WTC11 (cell line): Measurements from ENCODE around the gene FGD2. TPM values are rescaled to one million over a fixed set of nuclear protein-coding genes. Genes with fewer than 3 reads are reported as not detected.
A peak's percentile ranks its signal among the peaks of the same experiment; 100 is the strongest.

Source experiments
- ATAC-seq: fragments of 200-7000 bp; cut with Tn5 transposase; 2 replicates; pipeline ENCODE4 v1.10.0; 2021; ENCODE audit warnings: mild to moderate bottlenecking, moderate library complexity
- CTCF ChIA-PET: fragments of 300-600 bp; sonication (Branson Sonifier 250); formaldehyde crosslinking; loops from one replicate; lab custom pipeline; 2021; ENCODE audit warnings: antibody characterized with exemption; lab: Charles Lee
- POLR2A ChIA-PET: fragments of 350-600 bp; sonication (Branson Sonifier 250); formaldehyde crosslinking; loops from one replicate; lab custom pipeline; 2021; ENCODE audit warnings: antibody characterized with exemption; lab: Charles Lee
- DNase-seq: peaks from one replicate; pipeline ENCODE4 v3.0.0; 2021; ENCODE audit warnings: low spot score
- H3K27ac Mint-ChIP-seq: 2 replicates; pipeline ENCODE4 v1.8.0; 2021; ENCODE audit warnings: mixed read lengths
- H3K27me3 Mint-ChIP-seq: 2 replicates; pipeline ENCODE4 v1.8.0; 2021; ENCODE audit warnings: low read depth, mild to moderate bottlenecking, moderate library complexity, mixed read lengths
- H3K36me3 Mint-ChIP-seq: 2 replicates; pipeline ENCODE4 v1.8.0; 2021; ENCODE audit warnings: mixed read lengths
- H3K4me1 Mint-ChIP-seq: 2 replicates; pipeline ENCODE4 v1.8.0; 2022; ENCODE audit warnings: mixed read lengths
- H3K4me3 Mint-ChIP-seq: 2 replicates; pipeline ENCODE4 v1.8.0; 2021; ENCODE audit warnings: mild to moderate bottlenecking, moderate library complexity, mixed read lengths
- H3K9me3 Mint-ChIP-seq: 2 replicates; pipeline ENCODE4 v1.8.0; 2021; ENCODE audit warnings: mixed read lengths
- ATF3 ChIP-seq: sonication (generic); formaldehyde crosslinking; conservative IDR thresholded peaks from 2 replicates; pipeline ENCODE4 v1.8.1; 2022; ENCODE audit warnings: mild to moderate bottlenecking, missing genetic modification reagents
- CBFB ChIP-seq: sonication (generic); formaldehyde crosslinking; IDR thresholded peaks from 2 replicates; pipeline ENCODE4 v1.8.1; 2022; ENCODE audit warnings: mild to moderate bottlenecking, low read depth, missing genetic modification reagents
- CREM ChIP-seq: sonication (generic); formaldehyde crosslinking; IDR thresholded peaks from 2 replicates; pipeline ENCODE4 v1.8.1; 2022; ENCODE audit warnings: mild to moderate bottlenecking, missing genetic modification reagents, moderate library complexity
- ELF4 ChIP-seq: sonication (generic); formaldehyde crosslinking; IDR thresholded peaks from 2 replicates; pipeline ENCODE4 v1.8.1; 2022; ENCODE audit warnings: low read depth, mild to moderate bottlenecking, moderate library complexity, missing genetic modification reagents
- IRF2 ChIP-seq: sonication (generic); formaldehyde crosslinking; IDR thresholded peaks from 2 replicates; pipeline ENCODE4 v1.8.0; 2022; ENCODE audit warnings: low read depth, missing genetic modification reagents, borderline replicate concordance
- MAX ChIP-seq: sonication (generic); formaldehyde crosslinking; IDR thresholded peaks from 2 replicates; pipeline ENCODE4 v1.8.0; 2022; ENCODE audit warnings: mild to moderate bottlenecking, missing genetic modification reagents
- MYBL2 ChIP-seq: sonication (generic); formaldehyde crosslinking; IDR thresholded peaks from 2 replicates; pipeline ENCODE4 v1.8.1; 2023; ENCODE audit warnings: mild to moderate bottlenecking, moderate library complexity, missing genetic modification reagents
- NR3C1 ChIP-seq: sonication (generic); formaldehyde crosslinking; conservative IDR thresholded peaks from 2 replicates; pipeline ENCODE4 v1.8.1; 2023; ENCODE audit warnings: low read depth, mild to moderate bottlenecking, missing genetic modification reagents
- OVOL2 ChIP-seq: fragments of 250-450 bp; sonication (Bioruptor Pico); IDR thresholded peaks from 2 replicates; pipeline ENCODE4 v1.9.0; 2021; ENCODE audit warnings: mild to moderate bottlenecking, borderline replicate concordance
- RELA ChIP-seq: sonication (generic); formaldehyde crosslinking; IDR thresholded peaks from 2 replicates; pipeline ENCODE4 v1.8.1; 2022; ENCODE audit warnings: missing genetic modification reagents, mild to moderate bottlenecking, borderline replicate concordance
- SP1 ChIP-seq: sonication (generic); formaldehyde crosslinking; conservative IDR thresholded peaks from 2 replicates; pipeline ENCODE4 v1.8.1; 2022; ENCODE audit warnings: missing genetic modification reagents
- TCF7 ChIP-seq: sonication (generic); formaldehyde crosslinking; IDR thresholded peaks from 2 replicates; pipeline ENCODE4 v1.8.0; 2022; ENCODE audit warnings: mild to moderate bottlenecking, low read depth, missing genetic modification reagents, moderate library complexity
- TEAD4 ChIP-seq: sonication (generic); formaldehyde crosslinking; IDR thresholded peaks from 2 replicates; pipeline ENCODE4 v1.8.0; 2022; ENCODE audit warnings: mild to moderate bottlenecking, missing genetic modification reagents
- ZMAT4 ChIP-seq: fragments of 250-450 bp; sonication (Bioruptor Pico); IDR thresholded peaks from 2 replicates; pipeline ENCODE4 v1.9.0; 2021; ENCODE audit warnings: mild to moderate bottlenecking
- ZNF121 ChIP-seq: sonication (generic); formaldehyde crosslinking; IDR thresholded peaks from 2 replicates; pipeline ENCODE4 v1.8.0; 2023; ENCODE audit warnings: missing genetic modification reagents
- ZNF263 ChIP-seq: sonication (generic); formaldehyde crosslinking; IDR thresholded peaks from 2 replicates; pipeline ENCODE4 v1.8.1; 2022; ENCODE audit warnings: low read depth, mild to moderate bottlenecking, moderate library complexity, missing genetic modification reagents
- ZNF425 ChIP-seq: fragments of 250-450 bp; sonication (Bioruptor Pico); conservative IDR thresholded peaks from 2 replicates; pipeline ENCODE4 v1.9.0; 2021; ENCODE audit warnings: mild to moderate bottlenecking
- total RNA-seq: library from RNA; stranded (reverse); gene quantifications from 3 replicates; pipeline ENCODE4 v1.2.3, GENCODE V29; 2021
- TF ChIP-seq, protein P1 (sequence below): sonication (generic); formaldehyde crosslinking; IDR thresholded peaks from 2 replicates; pipeline ENCODE4 v1.8.1; 2023; ENCODE audit warnings: mild to moderate bottlenecking, missing genetic modification reagents, moderate library complexity
- TF ChIP-seq, protein P2 (sequence below): sonication (generic); formaldehyde crosslinking; IDR thresholded peaks from 2 replicates; pipeline ENCODE4 v1.8.1; 2023; ENCODE audit warnings: mild to moderate bottlenecking, moderate library complexity, missing genetic modification reagents
- TF ChIP-seq, protein P3 (sequence below): sonication (generic); formaldehyde crosslinking; IDR thresholded peaks from 2 replicates; pipeline ENCODE4 v1.8.0; 2022; ENCODE audit warnings: mild to moderate bottlenecking, missing genetic modification reagents

Gene FGD2
- total RNA-seq, 1 experiment from 2014 or later: 0.31 TPM

GRCh38 chr6:36958775-36959554 is 46.5 kb upstream of the FGD2 start:
- ATAC-seq (peak; percentile 79), DNase-seq (peak; percentile 75)
- Mint-ChIP-seq H3K4me3 (no peak overlapping the region), H3K27ac (no peak overlapping the region; the same call in 1 of the 2 replicates), H3K9me3 (no peaks in the 10 kb centered on the region), H3K4me1 (peaks cover 13% of the 10 kb centered on the region), H3K27me3 (no peaks in the 10 kb centered on the region), H3K36me3 (no peaks in the 10 kb centered on the region)
- POLR2A ChIA-PET: no interaction called here
- TF ChIP-seq IRF2 (CRISPR knock-in tag) (no peak), RELA (CRISPR knock-in tag) (0 out of 2 replicates have a peak, but pooled peaks have one; percentile 50), SP1 (CRISPR knock-in tag) (0 out of 2 replicates have a peak, but pooled peaks have one; percentile 11), ZMAT4 (no peak), TCF7 (CRISPR knock-in tag) (no peak), MAX (CRISPR knock-in tag) (0 out of 2 replicates have a peak, but pooled peaks have one; percentile 40), MYBL2 (no peak)
- TF ChIP-seq, protein P1, sequence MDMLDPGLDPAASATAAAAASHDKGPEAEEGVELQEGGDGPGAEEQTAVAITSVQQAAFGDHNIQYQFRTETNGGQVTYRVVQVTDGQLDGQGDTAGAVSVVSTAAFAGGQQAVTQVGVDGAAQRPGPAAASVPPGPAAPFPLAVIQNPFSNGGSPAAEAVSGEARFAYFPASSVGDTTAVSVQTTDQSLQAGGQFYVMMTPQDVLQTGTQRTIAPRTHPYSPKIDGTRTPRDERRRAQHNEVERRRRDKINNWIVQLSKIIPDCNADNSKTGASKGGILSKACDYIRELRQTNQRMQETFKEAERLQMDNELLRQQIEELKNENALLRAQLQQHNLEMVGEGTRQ (CRISPR knock-in tag): peak; percentile 84
- TF ChIP-seq, protein P2, sequence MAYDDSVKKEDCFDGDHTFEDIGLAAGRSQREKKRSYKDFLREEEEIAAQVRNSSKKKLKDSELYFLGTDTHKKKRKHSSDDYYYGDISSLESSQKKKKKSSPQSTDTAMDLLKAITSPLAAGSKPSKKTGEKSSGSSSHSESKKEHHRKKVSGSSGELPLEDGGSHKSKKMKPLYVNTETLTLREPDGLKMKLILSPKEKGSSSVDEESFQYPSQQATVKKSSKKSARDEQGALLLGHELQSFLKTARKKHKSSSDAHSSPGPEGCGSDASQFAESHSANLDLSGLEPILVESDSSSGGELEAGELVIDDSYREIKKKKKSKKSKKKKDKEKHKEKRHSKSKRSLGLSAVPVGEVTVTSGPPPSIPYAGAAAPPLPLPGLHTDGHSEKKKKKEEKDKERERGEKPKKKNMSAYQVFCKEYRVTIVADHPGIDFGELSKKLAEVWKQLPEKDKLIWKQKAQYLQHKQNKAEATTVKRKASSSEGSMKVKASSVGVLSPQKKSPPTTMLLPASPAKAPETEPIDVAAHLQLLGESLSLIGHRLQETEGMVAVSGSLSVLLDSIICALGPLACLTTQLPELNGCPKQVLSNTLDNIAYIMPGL (CRISPR knock-in tag): 0 out of 2 replicates have a peak, but pooled peaks have one; percentile 45
- TF ChIP-seq, protein P3, sequence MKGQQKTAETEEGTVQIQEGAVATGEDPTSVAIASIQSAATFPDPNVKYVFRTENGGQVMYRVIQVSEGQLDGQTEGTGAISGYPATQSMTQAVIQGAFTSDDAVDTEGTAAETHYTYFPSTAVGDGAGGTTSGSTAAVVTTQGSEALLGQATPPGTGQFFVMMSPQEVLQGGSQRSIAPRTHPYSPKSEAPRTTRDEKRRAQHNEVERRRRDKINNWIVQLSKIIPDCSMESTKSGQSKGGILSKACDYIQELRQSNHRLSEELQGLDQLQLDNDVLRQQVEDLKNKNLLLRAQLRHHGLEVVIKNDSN (CRISPR knock-in tag): peak; percentile 76
- CTCF ChIA-PET: interaction anchor here (1.0 to 1.8 kb wide), 3 partner anchors 18 to 74 kb away, joined by 3 to 7 read pairs (median 3); no protein-coding TSS in a partner anchor

DNA sequence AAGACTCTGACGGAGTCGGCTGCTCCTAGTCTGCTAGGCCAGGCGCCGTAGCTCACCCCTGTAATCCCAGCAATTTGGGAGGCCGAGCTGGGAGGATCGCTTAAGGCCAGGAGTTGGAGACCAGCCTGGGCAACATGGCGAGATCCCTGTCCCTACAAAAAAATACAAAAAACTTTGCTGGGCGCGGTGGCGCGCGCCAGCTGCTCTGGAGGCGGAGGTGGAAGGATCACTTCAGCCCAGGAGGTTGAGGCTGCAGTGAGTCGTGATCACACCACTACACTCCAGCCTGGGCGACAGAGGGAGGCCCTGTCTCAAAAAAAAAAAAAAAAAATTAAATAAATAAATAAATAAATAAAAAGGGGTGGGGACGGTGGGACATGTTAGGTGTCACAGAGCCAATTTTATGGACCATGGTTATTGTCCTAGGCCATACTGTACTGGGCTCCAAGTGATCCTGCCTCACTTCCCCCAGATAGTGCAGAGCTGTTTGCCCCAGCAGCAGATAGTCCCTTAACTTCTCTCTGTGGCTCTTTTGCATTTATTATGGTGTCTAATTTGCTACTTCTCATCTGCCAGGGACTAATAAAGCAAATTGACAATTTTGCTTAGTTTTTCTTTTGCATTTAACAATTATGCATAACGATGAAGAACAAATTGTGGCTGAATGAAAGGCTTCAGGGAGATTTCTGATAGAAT is 45.8 kb upstream of the FGD2 start:
- ATAC-seq: no peak
- POLR2A ChIA-PET: no interaction called here
- CTCF ChIA-PET: interaction anchor here (1.0 to 1.8 kb wide), 3 partner anchors 18 to 75 kb away, joined by 3 to 7 read pairs (median 3); no protein-coding TSS in a partner anchor
- Mint-ChIP-seq H3K9me3 (no peaks in the 10 kb centered on the region), H3K36me3 (no peaks in the 10 kb centered on the region), H3K27ac (no peak overlapping the region), H3K4me1 (peaks cover 14% of the 10 kb centered on the region), H3K4me3 (no peak overlapping the region), H3K27me3 (no peaks in the 10 kb centered on the region)
- no peak for DNase-seq
- TF ChIP-seq TEAD4 (CRISPR knock-in tag): no peak
- peak; percentile 78 for TF ChIP-seq ZNF121 (CRISPR knock-in tag)

DNA sequence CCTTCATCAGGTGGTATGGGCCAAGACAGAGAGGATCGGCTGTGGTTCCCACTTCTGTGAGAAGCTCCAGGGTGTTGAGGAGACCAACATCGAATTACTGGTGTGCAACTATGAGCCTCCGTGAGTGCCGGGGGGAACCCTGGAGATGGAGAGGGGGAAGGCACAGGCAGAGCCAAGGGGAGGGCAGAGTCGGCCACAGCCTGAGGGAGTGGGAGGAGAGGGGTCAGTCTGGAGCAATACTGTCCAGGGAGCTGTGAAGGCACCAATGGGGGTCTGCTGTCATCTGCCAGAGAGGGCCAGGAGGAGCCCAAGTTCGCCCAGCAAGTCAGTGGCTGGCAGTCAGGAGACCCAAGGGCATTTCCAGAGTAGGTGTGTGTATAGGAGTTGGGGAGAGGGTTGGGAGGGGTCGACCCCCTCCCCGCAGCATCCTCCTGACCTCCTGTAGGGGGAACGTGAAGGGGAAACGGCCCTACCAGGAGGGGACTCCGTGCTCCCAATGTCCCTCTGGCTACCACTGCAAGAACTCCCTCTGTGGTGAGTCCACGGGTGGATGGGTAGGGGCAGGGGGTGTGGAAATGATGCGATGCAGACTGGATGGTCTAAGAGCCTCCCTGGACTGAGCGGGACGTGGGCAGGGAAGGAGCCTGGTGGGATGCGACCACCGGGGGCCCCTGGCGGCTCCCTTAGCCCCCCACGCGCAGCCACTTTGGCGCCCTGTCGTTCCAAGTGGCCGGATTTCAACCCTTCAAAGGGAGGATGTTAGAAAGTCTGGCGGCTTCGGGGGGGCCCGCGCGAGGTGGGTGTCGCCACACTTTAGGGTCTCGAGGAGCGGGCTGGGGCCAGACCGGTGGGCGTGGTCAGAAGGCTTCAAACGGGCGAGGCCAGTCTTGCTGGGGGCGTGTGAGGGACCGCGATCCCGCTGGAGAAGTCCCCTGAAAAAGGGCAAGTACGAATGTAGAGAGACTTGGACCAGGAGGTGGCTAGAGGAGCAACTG is 43.7 kb upstream of the FGD2 start:
- no peaks in the 10 kb centered on the region for H3K9me3 Mint-ChIP-seq
- peaks cover 15% of the 10 kb centered on the region for H3K4me1 Mint-ChIP-seq
- ATAC-seq: no peak
- POLR2A ChIA-PET: no interaction called here
- no peak overlapping the region for H3K27ac Mint-ChIP-seq
- no peaks in the 10 kb centered on the region for H3K27me3 Mint-ChIP-seq
- no peak for DNase-seq
- H3K36me3 Mint-ChIP-seq: no peaks in the 10 kb centered on the region
- H3K4me3 Mint-ChIP-seq: no peak overlapping the region
- CTCF ChIA-PET: no interaction called here
- TF ChIP-seq ELF4 (CRISPR knock-in tag) (no peak), MYBL2 (no peak), ATF3 (no peak), NR3C1 (no peak), CREM (CRISPR knock-in tag) (no peak), ZNF425 (CRISPR knock-in tag) (no peak), ZNF263 (no peak), OVOL2 (CRISPR knock-in tag) (no peak), SP1 (CRISPR knock-in tag) (no peak), CBFB (CRISPR knock-in tag) (no peak), MAX (CRISPR knock-in tag) (no peak)
